ENCODE measurements around the gene VAPA. TPM values are rescaled to one million over a fixed set of nuclear protein-coding genes. Genes with fewer than 3 reads are reported as not detected.

VAPA gene
- total and polyA plus RNA-seq, 9 of the 15 experiments (the other 6 are each of a cell fraction or from before 2014, with no cell fraction given): 219 to 902 (median 526) TPM

DNA sequence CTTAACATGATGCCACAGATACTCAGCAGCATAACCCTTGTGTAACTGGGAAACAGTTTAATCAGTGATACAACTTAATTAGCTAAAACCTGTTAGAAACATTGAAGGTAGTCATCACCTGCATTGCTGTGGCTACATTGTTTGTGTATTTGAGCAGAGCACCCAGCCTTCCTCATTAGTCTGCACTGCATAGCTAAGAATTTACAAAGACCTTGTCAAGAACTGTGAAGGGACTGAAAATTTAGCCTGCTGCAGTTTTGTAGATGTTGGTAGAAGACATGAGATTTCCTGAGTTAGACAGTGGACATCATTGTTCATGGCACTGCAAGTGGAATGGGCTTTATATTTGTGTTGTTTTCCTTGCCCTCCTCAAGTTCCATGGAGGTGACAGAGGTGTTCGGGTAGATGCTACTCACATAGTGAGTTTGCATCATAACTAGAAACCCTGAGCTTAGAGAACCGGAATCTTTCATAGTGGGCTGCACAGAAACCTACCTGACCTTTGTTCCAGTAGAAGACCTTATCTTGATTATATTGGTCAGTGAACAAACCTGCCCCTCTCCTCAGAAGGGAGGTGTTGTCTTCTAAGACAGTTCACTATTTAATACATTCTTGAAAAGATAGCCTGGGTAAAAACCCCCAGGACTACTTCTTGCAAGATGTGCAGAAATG lies 12.5 kb downstream of the VAPA start (continued):
- TF ChIP-seq, protein P1, sequence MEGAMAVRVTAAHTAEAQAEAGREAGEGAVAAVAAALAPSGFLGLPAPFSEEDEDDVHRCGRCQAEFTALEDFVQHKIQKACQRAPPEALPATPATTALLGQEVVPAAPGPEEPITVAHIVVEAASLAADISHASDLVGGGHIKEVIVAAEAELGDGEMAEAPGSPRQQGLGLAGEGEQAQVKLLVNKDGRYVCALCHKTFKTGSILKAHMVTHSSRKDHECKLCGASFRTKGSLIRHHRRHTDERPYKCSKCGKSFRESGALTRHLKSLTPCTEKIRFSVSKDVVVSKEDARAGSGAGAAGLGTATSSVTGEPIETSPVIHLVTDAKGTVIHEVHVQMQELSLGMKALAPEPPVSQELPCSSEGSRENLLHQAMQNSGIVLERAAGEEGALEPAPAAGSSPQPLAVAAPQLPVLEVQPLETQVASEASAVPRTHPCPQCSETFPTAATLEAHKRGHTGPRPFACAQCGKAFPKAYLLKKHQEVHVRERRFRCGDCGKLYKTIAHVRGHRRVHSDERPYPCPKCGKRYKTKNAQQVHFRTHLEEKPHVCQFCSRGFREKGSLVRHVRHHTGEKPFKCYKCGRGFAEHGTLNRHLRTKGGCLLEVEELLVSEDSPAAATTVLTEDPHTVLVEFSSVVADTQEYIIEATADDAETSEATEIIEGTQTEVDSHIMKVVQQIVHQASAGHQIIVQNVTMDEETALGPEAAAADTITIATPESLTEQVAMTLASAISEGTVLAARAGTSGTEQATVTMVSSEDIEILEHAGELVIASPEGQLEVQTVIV (CRISPR knock-in tag; IDR thresholded peaks at IDR 0.05; ENCODE audit: borderline replicate concordance): no peak
- TF ChIP-seq ETV6 (IDR thresholded peaks at IDR 0.05; ENCODE audit: borderline replicate concordance in 1 of 2, low read depth in 2 of 2, low read length in 1 of 2) (no peak), ETV6 (CRISPR knock-in tag; IDR thresholded peaks at IDR 0.05; ENCODE audit: borderline replicate concordance) (no peak), PTTG1 (tag; IDR thresholded peaks at IDR 0.05; ENCODE audit: low read depth) (no peak), HNRNPH1 (optimal IDR thresholded peaks at IDR 0.05; ENCODE audit: low read depth, low read length) (no peak), RFX1 (IDR thresholded peaks at IDR 0.05) (no peak), RCOR1 (IDR thresholded peaks at IDR 0.05; ENCODE audit: borderline replicate concordance in 1 of 2, low read depth in 2 of 2, low read length in 2 of 2) (no peak), HDAC3 (IDR thresholded peaks at IDR 0.05; ENCODE audit: borderline replicate concordance, partially characterized antibody) (no peak), ZNF174 (CRISPR knock-in tag; IDR thresholded peaks at IDR 0.05) (no peak), RBBP5 (IDR thresholded peaks at IDR 0.05; ENCODE audit: borderline replicate concordance, insufficient read depth, low read length, poor library complexity, severe bottlenecking) (no peak), SREBF1 (IDR thresholded peaks at IDR 0.05; ENCODE audit: borderline replicate concordance, low read depth, low read length) (no peak), KDM5B (IDR thresholded peaks at IDR 0.05; ENCODE audit: insufficient replicate concordance, low read depth, low read length) (no peak), CAMTA2 (CRISPR knock-in tag; conservative IDR thresholded peaks at IDR 0.05) (no peak), PHB2 (IDR thresholded peaks at IDR 0.05; ENCODE audit: low read depth) (no peak), ZNF583 (CRISPR knock-in tag; IDR thresholded peaks at IDR 0.05) (no peak), ZNF668 (CRISPR knock-in tag; IDR thresholded peaks at IDR 0.05) (no peak), ELF2 (CRISPR knock-in tag; IDR thresholded peaks at IDR 0.05) (no peak), ZNF77 (CRISPR knock-in tag; IDR thresholded peaks at IDR 0.05) (no peak)
- TF ChIP-seq, protein P2, sequence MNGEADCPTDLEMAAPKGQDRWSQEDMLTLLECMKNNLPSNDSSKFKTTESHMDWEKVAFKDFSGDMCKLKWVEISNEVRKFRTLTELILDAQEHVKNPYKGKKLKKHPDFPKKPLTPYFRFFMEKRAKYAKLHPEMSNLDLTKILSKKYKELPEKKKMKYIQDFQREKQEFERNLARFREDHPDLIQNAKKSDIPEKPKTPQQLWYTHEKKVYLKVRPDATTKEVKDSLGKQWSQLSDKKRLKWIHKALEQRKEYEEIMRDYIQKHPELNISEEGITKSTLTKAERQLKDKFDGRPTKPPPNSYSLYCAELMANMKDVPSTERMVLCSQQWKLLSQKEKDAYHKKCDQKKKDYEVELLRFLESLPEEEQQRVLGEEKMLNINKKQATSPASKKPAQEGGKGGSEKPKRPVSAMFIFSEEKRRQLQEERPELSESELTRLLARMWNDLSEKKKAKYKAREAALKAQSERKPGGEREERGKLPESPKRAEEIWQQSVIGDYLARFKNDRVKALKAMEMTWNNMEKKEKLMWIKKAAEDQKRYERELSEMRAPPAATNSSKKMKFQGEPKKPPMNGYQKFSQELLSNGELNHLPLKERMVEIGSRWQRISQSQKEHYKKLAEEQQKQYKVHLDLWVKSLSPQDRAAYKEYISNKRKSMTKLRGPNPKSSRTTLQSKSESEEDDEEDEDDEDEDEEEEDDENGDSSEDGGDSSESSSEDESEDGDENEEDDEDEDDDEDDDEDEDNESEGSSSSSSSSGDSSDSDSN (IDR thresholded peaks at IDR 0.05; ENCODE audit: borderline replicate concordance in 1 of 2, low read depth in 2 of 2, low read length in 2 of 2): no peak
- TF ChIP-seq, protein P3, sequence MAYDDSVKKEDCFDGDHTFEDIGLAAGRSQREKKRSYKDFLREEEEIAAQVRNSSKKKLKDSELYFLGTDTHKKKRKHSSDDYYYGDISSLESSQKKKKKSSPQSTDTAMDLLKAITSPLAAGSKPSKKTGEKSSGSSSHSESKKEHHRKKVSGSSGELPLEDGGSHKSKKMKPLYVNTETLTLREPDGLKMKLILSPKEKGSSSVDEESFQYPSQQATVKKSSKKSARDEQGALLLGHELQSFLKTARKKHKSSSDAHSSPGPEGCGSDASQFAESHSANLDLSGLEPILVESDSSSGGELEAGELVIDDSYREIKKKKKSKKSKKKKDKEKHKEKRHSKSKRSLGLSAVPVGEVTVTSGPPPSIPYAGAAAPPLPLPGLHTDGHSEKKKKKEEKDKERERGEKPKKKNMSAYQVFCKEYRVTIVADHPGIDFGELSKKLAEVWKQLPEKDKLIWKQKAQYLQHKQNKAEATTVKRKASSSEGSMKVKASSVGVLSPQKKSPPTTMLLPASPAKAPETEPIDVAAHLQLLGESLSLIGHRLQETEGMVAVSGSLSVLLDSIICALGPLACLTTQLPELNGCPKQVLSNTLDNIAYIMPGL (CRISPR knock-in tag; IDR thresholded peaks at IDR 0.05): no peak
- TF ChIP-seq, protein P4, sequence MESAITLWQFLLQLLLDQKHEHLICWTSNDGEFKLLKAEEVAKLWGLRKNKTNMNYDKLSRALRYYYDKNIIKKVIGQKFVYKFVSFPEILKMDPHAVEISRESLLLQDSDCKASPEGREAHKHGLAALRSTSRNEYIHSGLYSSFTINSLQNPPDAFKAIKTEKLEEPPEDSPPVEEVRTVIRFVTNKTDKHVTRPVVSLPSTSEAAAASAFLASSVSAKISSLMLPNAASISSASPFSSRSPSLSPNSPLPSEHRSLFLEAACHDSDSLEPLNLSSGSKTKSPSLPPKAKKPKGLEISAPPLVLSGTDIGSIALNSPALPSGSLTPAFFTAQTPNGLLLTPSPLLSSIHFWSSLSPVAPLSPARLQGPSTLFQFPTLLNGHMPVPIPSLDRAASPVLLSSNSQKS (CRISPR knock-in tag; IDR thresholded peaks at IDR 0.05): no peak
